Prostate gland (tissue), 2 donors: ENCODE results near the gene PRSS21.

Experiments used
- POLR2A ChIP-seq: fragments of 450-650 bp; IDR thresholded peaks from one replicate; pipeline ENCODE4 v1.6.1; 2016; ENCODE audit warnings: antibody characterized with exemption, mild to moderate bottlenecking
- TF ChIP-seq, protein P1 (sequence below), 4 experiments: fragments of 200-600 bp in 2 of 4; fragments of 450-650 bp in 2 of 4; sonication (generic) in 2 of 4; IDR thresholded peaks; 1 replicate in 3 of 4; 2 replicates in 1 of 4; pipeline ENCODE4 v1.5.1; 2016 to 2019; ENCODE audit warnings: antibody characterized with exemption in 4 of 4, mild to moderate bottlenecking in 2 of 4, moderate library complexity in 2 of 4

DNA sequence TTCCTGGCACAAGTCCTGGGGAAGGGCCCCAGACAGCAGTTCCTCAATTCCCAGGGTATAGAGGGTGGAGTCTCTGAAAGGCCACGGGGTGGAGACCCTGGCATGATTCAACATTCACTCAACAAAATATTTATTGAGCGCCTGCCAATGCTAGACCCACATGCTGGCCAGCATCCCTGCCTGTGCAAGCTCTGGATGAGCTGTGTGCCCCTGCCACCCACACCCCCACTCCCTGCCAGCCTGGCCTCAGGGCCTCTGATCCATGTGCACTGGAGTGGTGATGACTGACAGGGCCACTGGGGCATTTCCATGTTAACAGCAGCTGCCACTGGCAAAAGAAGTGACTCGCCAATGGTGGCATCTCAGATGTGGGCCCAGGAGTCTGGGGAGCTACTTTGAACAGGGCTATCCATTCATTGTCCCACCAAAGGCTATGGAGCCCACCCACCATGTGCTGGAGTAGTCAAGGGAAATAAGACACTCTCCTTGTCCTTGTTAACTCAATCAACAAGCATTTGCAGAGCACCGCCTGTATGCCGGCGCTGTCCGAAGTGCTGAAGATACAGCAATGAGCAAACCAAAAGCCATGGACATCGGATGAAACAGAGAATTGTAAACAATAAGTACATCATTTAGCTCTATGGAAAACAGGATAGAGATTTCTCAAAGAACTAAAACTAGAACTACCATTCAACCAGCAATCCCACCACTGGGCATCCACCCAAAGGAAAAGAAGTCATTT is 44.0 kb downstream of the PRSS21 start:
- no peak for TF ChIP-seq POLR2A
- TF ChIP-seq, protein P1, sequence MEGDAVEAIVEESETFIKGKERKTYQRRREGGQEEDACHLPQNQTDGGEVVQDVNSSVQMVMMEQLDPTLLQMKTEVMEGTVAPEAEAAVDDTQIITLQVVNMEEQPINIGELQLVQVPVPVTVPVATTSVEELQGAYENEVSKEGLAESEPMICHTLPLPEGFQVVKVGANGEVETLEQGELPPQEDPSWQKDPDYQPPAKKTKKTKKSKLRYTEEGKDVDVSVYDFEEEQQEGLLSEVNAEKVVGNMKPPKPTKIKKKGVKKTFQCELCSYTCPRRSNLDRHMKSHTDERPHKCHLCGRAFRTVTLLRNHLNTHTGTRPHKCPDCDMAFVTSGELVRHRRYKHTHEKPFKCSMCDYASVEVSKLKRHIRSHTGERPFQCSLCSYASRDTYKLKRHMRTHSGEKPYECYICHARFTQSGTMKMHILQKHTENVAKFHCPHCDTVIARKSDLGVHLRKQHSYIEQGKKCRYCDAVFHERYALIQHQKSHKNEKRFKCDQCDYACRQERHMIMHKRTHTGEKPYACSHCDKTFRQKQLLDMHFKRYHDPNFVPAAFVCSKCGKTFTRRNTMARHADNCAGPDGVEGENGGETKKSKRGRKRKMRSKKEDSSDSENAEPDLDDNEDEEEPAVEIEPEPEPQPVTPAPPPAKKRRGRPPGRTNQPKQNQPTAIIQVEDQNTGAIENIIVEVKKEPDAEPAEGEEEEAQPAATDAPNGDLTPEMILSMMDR (IDR thresholded peaks at IDR 0.05) = no peak
